Stimulated activated naive CD4-positive, alpha-beta T cell treated with Interleukin-2 at 50 U/mL for 16 hours (primary cell): ENCODE data around the gene ZBTB34.

ENCODE experiments used
- DNase-seq: peaks from one replicate; lab custom pipeline; 2025; lab: John Stamatoyannopoulos, UW

ZBTB34 gene

GRCh38 chr9:126844085-126844484 lies 16.4 kb upstream of the ZBTB34 start:
- no peak for DNase-seq

DNA sequence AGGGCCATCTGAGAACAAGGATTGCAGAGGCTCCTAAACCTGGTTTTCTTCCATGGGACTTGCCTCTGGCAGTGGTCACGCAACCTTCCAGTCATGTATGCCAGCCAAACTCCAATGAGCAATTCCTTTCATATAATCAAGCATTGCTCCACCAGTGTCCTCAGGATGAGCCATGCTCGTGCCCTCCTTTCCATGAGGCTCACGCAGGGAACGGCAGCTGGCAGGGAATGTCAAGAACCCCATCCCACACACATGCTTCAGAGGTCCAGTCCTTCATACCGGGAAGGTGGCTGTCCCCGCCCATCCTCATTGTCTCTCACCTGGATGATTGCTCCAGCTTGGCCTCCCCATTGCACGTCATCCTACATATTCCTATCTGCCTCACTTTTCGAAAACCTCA lies 13.4 kb upstream of the ZBTB34 start:
- DNase-seq = no peak

GRCh38 chr9:126849591-126850225 lies 10.7 kb upstream of the ZBTB34 start:
- DNase-seq = no peak

DNA sequence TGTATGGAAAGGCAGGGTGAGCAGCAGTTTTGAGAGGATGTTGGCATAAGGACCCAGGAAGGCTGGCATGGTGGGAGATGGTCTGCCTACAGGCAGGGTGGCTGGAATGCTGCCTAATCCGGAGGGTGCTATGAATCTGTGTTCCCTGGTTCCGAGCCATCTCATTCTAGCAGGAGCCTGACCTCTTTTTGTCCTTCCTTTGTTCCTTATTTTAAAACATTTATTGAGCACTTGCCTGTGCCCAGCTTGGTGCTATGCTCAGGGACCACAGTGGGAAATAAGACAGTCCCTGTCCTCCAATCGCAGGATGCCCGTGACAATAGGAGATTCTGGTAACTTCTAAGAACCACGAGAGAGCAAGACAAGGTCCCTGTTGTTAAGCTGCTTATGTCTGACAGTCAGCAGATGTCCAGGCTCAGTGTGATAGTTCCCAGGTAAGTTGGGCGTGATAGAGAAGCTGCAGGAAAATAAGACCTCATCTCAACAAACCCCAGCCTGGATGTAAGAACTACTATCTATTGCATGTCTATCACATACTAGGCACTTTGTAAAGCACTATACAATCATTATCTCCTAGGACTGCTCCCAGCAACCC lies 9.1 kb upstream of the ZBTB34 start:
- DNase-seq = no peak

GRCh38 chr9:126852086-126852688 lies 8.3 kb upstream of the ZBTB34 start:
- no peak for DNase-seq

GRCh38 chr9:126853667-126854066 lies 6.8 kb upstream of the ZBTB34 start:
- no peak for DNase-seq

DNA sequence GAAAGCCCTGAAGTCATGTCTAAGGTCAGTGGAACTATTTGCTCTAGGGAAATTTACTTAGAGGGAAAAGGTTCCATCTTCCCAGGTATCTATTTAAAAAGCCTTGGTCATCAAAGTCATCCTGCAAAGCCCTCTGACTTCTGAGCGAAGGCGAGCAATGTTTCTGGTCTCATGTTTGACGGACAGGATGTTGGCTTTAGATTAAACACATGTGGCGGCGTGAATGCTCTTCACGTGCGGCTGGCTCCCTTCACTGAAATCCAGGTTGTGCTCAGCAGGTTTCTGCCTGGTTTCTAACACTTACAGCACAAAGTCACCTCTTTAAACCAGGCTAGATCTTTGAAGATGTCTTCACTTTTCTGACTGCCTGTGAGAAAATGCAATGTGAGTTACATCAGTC lies 5.7 kb upstream of the ZBTB34 start:
- no peak for DNase-seq

DNA sequence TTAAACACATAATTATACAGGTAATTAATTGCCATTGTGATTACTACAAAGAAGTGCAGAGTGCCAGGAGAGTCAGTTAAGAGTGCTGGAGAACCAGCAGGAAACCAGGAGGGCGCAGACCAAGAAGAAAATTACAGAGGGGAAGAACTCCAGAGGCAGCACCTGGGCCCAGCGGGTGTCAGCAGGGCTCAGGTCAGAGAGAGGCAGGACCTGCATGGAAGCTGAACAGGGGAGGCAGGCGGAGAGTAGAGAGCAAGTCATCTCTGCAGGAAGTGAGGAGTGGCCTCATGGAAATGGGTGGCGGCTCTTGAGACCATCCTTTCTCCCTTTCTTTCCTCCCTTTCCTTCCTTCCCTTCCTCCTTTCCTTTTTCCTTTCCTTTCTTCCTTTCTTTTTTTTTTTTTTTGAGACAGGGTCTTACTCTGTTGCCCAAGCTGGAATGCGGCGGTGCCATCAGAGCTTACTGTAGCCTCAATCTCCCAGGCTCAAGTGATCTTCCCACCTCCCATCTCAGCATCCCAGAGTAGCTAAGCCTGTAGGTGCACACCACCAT lies 4.0 kb upstream of the ZBTB34 start:
- no peak for DNase-seq

DNA sequence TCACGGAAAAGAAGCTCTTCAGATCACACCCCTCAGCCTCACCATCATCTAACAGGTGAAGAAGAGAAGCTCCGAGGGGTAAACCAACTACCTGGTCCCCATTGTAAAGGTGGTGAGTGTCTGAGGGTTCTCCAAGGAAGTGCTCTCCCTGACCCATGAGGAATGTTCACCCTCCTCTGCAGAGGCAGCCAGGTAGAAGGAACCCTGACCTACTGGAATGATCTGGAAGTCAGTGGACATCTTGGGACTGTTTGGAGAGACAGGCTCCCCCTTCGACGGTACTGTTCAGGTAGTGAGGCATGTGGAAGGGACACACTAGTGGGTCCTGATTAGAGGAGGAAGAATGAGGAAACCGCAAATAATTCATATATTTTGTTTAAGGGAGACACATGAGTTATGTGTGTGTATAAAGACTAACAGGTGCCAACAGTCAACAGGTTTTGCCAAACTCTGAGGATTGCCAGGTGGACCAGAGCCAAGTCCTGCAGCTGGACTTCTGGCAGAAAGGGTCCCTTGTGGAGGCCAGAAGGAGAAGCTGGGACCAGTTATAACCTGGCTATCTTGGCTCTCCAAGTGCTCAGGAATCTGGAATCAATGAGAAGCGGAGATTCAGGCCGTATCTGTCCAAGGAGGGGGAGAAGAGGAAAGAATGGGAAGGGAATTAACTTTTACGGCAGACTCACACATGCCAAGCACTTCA lies 3.0 kb upstream of the ZBTB34 start:
- no peak for DNase-seq

DNA sequence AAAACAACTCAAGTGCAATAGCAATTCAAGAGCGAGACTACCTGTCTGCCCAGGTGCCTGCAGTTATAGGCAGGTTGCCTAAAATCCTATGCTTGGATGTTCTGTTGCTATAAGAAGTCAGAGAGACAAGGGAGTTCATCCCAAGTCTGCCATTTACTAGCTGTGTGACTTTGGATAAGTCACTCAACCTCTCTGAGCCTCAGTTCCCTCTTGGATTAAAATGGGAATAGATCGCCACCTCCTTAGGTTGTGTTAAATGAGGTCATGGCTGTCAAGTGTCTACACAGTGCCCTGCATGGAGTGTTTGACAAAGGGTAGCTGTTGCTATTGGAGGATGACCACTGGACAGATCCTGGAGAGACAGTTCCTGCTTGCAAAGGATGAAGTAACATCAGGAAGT lies 1.3 kb upstream of the ZBTB34 start:
- DNase-seq = no peak

DNA sequence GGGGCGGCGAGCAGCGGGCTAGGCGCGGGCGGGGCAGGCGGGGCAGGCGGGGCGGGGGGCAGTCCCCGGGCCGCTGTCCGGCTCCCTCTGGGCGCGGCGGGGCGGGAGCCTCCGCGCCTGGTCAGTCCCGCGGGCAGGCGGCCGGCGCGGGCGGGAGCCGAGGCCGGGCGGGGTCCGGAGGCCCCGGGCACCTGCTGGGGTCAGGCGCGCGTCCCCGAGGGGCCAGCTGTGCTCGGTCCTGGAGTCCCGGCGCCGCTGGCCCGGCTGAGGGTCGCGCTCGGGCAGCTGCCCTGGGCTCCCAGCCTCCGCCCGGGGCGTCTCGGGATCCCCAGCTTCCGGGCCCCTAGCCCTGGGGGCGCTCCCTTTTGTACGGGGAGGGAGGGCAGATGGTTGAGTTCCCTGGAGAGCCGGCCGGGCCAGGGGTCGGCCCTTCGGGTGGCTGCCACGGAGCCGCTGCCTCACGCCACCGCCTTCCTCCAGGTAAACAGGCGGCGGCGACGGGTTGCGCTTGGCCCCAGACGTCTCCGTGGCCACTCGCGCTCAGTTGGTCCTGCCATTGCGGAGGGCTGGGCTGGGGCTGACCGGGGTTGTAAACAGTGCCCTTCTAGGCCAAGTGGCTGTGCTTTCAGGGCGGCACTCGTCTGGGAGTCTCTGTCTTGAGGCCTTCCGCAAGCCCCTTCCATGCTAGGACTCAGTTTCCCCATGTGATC lies 473 bp downstream of the ZBTB34 start:
- no peak for DNase-seq

GRCh38 chr9:126861707-126862103 lies 1.3 kb downstream of the ZBTB34 start:
- no peak for DNase-seq

DNA sequence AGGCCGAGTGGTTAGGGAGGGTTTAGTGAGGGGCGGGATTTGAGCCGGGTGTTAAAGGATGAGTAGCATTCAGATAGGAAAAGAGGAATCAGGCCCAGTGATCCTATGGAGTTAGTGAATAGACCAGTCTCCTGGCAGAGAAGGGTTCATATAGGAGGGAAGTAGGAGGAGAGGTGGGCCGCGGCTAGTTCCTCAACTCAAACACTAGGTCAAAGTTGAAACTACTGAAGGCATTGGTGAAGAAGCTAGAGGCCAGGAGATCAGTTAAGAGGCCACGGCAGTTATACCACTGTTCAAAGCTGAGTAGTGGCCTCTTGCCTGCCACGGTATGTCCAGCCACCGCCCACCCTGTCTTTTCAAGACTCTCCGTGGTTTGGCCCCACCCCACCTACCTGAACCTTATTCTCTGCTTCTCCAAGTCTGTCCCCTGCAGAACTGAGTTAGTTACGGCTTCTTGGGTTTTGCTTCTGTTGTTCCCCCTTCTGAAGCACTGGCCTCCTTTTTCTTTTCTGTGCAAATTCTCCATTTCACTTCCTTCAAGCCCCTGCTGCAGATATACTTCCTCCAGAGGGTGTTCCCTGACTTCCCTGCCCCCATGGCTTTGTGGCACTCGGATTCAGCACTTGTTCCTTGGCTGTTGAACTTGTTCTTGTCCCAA lies 1.8 kb downstream of the ZBTB34 start:
- no peak for DNase-seq

DNA sequence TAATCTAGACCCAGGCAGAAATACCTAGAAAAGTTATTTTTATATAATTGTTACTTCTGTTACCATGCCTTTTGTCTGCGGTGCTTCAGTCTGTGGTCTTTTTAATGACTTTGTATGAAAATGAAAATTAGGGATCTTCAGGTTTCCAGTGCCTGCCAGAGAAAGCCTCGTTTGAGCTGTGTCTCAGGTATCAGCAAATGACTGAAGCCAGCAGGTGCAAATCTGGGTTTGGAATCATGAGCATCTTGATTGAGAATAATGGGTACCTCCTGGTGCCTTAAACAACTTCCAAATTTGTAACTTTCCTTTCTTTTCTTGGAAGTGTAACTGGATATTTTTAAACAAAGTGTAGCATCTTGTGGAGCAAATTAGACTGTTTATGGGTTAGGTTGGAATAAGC lies 4.3 kb downstream of the ZBTB34 start:
- DNase-seq = no peak

DNA sequence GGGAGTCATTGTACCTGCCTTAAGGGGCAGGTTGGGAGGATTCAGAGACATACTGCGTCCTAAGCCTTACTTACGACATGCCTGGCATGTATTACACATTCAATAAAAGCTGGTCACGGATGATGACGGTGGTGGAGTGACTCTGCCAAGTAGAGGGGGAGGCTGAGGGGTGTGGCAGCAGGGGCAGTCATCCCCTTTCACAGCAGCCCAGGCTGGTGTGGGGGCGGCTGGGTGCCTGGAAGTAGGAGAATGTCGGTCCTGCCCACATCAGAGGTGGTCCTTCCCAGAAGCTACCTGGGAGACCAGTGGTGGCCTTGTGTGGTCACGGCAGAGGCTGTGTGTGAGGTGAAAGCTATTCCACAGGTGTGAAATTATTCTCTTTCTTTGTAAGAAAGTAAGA lies 8.9 kb downstream of the ZBTB34 start:
- no peak for DNase-seq

GRCh38 chr9:126872516-126872915 lies 12.1 kb downstream of the ZBTB34 start:
- DNase-seq = no peak

GRCh38 chr9:126874546-126875314 lies 14.3 kb downstream of the ZBTB34 start:
- no peak for DNase-seq

- DNase-seq = no peak
Observed at GRCh38 chr9:126875756-126876510, 15.5 kb downstream of the ZBTB34 start.

DNA sequence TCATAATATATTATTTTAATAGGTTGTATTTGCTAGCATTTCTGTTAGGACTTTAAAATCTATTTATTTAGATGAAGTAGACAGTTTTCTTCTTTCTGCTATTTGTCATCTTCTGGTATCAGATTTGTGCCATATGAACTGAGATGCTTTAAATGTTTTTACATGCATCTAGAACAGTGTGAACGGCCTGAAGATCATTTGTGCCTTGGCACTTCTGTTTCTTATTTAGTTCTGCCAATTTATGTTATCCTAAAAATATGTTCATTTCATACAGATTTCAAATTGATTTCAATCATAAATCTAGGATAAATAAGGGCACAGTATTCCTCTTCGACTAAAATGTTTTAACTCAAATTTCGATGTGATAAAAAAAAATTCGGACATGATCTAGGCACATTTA lies 16.1 kb downstream of the ZBTB34 start:
- DNase-seq = no peak

DNA sequence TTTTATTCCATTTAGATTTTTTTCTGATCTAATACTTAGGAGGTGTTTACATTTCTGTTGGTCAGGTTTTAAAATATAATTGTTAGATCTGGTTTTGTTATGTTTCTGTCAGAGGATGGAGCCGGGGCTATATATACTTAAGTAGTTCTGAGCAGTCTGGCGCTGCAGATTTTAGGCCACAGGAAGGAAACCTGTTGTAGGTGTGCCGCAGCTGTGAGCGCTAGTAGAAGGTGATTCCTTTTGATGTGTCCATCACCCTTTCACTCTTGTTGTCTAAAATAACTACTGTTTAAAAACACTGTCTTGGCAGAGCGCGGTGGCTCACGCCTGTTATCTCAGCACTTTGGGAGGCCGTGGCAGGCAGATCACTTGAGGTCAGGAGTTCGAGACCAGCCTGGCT lies 17.0 kb downstream of the ZBTB34 start:
- no peak for DNase-seq
